SIG-M5 treated with dmso at 0.1 percent for 504 hours (cell line): Measurements from ENCODE around the gene SPNS2.

ENCODE experiments used
- DNase-seq: peaks from one replicate; lab custom pipeline; 2025; ENCODE audit not compliant: unreplicated experiment; lab: John Stamatoyannopoulos, UW

Gene SPNS2

DNA sequence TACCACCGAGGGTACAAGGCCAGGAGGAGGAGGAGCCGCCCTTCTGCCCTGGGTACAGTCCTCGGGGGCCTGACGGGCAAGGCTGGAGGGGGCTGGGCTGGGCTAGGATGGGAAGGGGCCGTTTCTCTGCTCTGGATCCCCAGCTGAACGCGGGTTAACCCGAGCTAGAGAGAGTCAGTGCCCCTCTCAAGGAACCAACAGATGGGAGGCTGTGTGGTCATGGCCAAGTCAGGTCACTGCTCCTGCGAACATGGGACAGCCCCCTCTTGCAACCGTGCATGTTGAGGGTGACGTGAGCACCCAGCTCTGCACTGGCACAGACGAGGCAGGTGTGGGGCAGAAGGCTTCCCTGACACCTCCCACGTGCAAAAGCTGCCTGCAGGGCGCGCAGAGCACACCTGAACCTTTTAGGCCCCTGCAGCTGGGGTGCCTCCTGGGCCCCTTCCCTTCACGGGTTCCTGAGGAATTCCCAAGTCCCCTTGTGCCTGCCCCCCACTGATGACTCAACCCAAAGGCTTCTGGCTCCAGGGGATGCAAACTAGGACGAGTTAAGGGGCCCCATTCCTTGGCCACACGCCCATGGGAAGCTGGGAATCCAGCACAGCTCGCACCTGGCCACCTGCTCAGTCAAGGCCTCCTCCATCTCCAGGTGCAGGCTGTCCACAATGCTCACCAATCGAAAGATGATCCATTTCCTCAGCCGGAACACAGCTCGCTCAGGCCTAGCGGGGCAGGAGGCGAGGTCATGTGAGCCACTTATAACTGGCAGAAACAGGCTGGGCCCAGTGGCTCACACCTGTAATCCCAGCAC, 50.2 kb downstream of the SPNS2 start:
- DNase-seq, result no peak

DNA sequence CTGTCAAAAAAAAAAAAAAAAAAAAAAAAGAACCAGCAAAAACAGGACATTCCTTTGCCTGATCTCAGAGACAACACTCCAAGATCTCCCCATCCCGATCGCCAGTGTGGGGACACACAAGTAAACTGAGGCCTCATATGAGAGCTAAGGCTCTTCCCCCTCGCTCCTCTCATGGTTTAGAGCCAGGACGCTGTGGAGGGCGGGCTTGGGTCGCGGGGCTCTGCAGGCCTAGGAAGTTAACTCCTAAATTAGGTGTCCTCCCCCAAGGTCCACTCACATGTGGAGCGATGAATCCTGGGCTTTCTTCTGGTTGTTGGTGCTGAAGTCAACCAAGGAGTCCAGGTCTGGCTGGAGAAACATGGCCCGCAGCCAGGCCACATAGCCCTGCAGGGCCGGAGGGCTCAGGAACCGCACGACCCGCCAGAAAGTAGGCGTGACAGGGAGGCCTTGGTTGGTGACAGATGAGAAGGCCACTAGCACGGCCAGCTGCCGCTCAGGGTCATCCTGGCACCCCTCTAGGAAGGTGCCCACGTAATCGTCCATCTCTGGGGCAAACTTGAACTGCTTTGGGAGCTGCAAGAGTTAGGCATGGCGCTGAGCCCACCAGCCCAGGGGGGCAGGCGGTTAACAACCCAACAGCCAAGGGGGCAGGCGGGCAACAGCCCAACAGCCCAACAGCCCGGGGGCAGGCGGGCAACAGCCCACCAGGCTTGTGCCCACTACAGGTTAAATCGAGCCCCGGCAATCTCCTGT, 51.3 kb downstream of the SPNS2 start:
- DNase-seq, result no peak

DNA sequence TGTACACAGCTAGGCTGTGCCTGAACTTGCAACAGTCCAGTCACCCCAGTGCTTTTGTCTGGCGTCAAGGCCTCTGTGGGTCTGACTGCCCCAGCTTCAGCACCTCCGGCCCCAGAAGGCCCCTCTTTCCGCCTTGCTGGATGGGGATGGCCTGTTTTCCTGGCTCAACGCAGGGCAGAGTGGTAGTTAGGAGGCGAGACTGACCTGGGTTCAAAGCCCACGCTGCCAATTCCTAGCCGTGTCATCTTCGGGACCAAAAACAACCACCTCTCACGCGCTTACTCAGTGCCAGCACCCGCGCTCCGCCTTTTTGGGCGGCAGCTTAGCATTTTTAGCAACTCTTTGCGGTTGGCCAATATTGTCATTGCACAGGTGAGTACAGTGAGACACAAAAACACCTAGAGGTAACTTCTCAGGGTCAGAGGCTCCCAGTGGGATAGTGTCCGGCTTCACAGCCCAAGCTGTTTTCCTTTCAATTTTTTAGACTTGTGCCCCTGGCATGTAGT, 51.9 kb downstream of the SPNS2 start:
- no peak for DNase-seq

DNA sequence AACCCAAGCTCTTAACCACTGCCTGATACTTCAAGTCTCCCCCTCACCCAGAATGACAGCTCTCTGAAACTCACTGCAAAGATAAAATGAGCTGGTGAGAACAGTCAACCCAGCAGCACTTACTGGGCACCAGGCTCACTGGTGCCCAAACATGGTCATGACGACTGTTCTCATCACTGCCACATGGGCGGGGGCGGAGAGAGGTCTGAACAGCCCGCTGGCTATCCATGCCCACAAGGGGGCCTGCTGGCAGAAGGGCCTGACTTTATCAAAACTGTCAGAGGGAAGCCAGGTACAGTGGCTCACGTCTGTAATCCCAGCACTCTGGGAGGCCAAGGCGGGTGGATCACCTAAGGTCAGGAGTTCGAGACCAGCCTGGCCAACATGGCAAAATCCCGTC, 52.5 kb downstream of the SPNS2 start:
- DNase-seq, result no peak

DNA sequence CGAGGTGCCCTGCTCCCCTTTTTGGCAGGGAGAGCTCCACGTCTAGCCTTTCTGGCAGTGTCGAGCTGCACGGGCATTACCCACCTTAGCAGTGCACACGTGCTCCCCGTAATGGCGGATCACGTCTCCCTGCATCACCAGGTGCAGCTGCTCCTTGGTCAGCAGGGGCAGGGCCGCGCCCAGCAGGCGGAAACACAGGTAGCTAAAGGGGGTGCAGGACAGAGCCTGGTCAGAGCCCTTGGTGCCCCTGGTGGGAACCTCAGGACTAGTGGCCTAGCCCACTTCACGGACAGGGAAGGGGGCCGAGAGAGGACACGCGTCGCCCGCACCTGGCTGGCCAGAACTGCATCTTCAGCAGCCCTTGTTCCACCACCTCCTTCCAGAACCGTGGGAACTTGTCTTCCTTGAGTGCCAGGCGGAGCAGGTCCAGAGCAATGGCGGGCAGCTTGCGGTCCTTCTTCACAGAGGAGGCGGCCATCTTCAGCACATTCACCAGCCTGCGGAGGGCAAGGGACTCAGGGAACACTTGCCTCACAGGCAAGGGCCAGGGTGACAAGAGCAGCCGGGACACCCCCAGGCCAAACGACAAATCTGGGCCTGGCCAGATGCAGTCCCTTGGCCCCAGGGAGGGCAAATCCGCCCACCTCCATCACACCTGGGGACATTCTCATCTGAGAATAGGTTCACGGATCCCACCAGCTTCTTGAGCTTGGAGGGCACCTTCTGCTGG, 53.3 kb downstream of the SPNS2 start:
- DNase-seq, result no peak

DNA sequence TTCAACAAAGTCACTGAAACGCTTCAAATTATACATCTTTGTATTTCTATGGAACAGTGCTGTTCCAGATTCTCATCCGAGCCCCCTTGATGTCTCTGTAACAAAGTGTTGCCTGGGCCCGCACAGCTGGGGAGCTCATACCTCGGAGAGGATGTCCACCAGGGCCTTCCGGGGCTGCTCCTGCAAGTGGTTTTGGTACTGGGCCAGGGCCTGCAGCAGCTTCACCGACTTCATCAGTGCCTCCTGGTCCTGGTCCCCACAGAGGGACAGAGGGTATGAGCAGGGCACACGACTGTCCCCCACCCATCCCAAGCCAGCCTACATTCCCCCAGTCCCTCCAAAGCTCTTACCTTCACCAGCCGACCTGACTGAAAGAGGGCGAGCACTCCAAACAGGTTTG, 55.0 kb downstream of the SPNS2 start:
- no peak for DNase-seq

DNA sequence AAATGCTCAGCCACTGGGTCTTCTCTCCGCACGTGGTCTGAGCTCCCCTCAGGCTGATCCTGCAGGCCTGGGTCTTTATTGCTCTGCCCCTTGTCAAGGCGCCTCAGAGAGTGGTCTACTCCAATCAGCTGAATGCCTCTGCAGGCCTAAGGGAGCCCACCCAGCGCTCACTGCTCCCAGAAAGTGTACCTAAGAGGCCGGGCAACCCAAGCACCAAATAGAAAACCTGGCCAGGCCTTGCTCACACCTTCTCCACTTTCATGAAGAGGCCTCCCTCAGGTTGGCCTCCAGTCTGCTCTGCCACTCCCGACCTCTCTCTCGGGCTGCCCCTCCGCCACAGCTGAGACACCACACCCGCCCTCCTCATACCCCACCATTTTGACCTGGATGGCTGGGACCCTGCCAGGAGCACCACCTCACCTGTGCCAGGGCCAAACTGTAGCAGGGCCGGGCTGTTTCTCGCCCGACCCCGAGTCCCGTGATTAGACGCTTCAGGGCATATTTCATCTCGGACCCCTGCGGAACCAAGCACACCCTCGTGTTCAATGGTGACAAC, 55.8 kb downstream of the SPNS2 start:
- DNase-seq, result no peak

DNA sequence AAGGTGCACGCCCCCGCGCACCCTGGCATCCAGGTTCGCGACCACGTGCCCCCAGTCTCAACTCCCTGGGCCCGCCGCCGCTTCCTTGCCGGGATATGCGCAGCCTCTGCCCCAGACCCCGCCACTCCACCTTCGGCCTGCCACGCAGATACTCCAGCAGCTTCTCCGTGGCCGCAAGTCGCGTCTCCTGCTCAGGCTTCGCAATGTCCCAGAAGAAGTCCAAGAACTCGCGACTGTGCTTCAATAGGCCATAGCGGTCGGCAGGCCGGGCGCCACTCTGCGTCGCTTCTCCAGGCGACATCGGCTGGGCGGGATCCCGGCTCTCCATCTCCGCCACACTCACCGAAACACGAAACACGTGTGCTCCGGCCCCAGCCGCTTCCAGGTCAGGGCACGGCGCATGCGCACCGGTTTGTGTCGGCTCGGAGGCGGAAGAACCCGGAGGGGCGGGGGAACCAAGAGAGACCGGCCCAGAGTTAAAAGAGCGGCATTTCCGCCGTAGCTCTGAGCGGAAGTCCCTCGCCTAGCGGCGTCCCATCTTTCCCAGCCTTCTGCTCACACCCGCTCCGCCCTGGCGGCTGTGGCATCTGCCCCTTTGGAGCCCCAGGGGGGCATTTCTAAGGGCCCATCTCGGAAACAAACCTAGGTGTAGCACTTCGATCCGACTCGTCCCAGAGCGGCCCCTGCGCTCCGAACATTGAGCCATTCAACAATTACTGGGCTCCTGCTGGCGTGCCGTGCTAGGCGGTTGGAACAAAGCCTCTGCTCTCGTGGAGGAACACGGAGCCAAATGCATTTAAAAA, 56.5 kb downstream of the SPNS2 start, which contains the start of gene MYBBP1A:
Gene MYBBP1A (minus strand): TSS at position 388 of the 803 bp plus-strand sequence. CDS start 60 bp downstream, at position 328.
- peak; percentile 95 for DNase-seq

DNA sequence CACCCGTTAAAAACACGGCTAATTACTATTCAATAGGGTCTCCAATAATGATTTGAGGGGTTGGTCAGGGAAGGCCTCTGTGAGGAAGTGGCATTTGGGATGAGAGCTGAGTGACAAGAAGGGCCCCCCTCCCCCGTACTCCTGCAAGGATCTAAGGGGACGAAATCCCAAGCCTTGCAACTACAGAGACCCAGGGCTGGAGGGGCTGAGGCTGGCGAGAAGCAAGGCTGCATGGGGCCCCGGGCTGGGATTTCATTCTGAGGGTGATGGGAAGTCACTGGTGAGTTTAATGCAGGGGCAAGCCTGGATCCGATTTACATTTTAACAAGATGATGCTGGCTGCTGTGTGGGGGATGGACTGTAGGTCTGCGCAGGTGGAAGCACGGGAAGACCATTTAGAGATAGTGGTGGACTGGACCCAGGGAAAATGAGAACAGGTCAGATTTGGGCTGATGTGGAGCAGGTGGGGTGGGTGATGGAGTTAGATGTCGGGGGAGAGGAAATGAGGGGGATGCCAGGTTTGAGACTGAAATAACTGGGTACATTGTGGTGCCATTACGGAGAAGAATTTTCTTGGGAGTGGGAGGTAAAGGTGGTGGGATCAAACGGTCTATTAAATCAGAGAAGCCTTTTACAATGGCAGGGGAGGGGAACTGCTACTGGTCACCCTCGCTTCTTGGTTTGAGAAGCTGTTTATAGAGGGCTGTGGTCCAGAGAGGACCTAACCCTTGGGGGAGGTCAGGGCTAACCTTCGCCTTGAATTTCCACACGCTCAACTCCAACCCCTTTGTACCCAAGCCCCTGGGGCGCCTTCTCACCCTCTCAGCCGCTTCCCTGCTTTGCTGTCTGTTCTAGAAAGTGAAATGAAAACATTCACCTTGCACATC, 57.4 kb downstream of the SPNS2 start:
- no peak for DNase-seq

DNA sequence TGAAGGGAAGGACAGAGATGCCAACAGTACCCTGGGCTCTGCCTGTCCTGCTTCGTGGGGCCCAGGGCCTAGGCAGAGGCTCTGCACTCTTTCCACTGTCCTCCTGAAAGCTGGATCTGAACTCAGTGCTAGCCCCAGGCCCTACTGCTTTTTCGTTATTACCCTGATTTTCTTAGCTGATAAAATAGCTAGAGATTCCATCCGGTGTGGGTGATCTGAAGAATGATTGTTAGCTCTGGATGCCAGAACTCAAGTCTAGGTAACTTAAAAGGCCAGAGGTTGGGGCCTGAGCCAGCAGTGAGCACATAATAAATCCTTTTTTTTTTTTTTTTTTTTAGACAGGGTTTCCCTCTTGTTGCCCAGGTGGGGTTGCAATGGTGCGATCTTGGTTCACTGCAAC, 58.3 kb downstream of the SPNS2 start:
- no peak for DNase-seq

DNA sequence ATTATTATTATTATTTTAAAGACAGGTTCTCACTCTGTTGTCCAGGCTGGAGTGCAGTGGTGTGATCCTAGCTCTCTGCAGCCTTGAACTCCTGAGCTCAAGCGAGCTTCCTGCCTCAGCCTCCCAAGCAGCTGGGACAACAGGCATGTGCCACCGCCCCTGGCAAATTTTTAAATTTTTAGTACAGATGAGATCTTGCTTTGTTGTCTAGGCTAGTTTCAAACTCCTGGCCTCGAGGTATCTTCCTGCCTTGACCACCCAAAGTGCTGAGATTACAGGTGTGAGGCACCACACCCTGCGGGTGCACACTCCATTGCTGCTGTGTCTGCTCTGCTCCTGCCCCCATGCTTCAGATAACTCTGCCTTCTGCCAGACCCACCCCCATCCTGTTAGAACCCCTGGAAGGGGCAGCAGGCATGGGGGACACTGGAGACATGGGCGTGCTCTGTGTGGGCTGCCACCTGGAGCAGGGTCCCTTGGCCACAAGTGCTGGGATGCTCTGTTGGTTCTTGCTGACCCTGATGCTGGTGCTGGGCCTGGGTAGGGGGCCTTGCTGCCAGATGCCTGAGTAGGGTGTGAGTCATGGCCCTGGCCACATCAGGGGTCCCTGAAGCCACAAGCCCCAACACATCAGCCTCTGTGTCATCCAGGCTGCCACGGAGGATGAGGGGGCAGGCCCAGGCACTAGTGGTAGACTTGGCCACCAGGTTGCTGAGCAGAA, 59.1 kb downstream of the SPNS2 start:
- no peak for DNase-seq

DNA sequence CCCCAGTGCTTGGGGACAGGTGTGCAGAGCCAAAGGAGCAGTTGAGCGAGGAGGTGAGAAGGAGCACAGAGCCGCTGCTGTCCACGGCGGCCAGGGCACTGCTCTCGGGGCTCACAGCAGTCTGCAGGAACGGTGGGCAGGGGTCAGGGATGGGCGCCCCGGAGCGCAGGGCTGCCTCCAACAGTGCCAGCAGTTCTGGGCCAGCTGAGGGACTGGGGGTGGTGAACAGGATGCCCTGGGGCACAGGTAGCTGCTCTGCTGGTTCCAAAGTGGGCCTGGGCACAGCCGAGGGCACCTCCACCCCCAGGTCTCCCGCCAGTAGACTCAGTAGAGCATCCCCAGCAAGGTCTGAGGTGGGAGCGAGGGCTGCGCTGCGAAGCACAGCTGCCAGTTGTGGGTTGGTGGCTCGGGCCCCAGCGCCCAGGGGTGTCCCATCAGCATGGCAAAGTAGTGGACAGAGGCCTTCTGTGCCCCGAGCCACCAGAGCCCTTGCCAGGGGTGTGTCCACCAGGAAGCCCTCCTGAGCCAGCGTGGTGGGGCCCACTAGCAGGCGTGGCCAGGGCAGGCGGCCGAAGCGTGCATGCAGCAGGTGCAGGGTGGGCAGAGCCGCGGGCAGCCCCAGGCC, 59.8 kb downstream of the SPNS2 start:
- DNase-seq, result no peak

DNA sequence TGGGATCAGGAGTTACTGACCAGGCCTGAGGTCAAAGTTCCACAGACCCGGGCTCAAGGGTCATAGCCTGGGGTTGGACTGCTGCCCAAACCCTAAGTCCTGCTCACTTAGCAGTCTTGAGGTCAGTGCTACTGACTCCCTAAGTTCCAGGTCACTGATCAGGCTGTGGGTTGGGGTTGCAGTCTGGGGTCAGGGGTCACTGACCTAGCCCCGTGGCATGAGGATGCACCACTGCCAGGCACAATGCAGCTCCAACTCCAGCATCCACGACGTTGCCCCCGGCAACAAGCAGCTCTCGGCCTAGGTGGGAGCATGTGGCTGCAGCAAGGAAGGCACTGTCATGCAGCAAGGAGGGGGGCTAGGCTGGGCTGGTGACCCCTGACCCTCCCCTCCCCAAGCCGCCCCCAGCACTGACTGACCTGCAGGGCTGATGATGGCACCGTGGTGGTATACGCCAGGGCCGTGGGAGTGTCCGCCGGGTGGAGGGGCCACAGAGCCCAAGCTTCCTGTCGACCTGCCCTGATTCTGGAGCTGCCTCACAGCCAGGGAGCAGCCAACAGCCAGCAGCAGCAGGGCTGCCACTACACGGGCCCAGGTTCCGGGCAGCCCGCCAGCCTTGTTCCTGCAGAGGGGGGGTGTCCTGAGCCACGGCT, 60.6 kb downstream of the SPNS2 start:
- DNase-seq, result no peak

DNA sequence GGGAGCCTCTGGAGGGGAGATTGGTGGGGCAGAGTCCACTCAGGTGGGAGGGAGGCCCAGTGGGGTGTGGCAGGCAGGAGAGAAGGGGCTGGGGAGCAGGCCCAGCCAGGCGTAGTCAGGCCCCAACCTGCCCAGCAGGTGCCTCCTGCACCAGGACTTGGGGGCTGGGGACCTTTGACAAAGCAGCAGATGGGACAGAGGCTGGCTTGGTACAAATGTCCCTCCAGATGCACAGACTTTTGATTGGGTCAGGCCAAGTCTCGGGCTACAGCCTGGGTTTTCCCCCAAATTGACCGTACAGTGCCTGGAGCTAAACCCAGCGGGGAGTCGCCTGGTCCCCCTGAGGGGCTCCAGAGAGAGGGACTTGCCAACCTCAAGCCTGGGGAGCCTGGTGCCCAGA, 61.3 kb downstream of the SPNS2 start:
- DNase-seq, result no peak

DNA sequence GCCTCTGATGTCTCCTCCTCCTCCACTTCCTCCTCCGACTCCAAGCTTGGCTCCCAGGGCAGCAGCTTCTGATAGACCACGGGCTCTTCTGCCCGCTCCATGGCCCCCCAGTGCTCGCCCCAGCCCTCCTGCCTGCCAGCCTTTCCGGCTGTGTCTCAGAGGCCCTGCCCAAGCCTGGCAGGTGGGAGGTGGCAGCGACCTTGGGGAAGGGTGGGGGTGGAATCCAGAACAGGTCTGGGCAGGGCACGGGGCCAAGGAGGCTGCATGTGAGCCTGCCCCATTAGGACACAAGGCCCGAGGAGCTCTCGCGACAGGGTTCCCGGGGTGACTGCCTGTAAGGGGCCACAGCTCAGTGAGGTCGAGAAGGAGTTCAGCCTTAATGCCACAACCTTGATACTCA, 61.7 kb downstream of the SPNS2 start, which contains the start of gene GGT6:
Gene GGT6 (minus strand): TSS at position 157 of the 400 bp plus-strand sequence. CDS start 56 bp downstream, at position 101.
- DNase-seq, result no peak

DNA sequence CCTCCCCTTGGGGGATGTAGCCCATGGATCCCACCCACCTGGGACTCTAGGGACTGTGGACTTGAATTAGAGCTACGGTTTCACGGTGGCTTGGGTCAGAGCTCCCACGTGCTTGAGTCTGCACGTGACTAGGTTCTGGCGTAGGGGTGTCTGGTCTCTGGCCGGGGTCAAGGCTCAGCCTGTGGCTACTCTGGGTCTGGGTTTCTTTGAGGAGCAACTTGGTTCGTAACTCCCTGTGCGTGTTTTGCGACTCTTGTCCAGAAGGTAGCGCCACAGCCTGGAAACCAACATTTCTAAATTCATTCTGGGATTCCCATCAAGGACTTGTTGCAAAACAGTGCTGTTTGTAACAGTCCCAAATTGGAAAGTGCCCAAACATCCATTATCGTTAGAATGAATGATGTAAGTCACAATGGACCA, 62.2 kb downstream of the SPNS2 start:
- DNase-seq, result no peak
